ENCODE results near the gene C1QTNF5. TPM values are rescaled to one million over a fixed set of nuclear protein-coding genes. Genes with fewer than 3 reads are reported as not detected.

C1QTNF5 gene
- total and polyA plus RNA-seq, 2 experiments from 2014 or later: 4.5 to 27.9 TPM

DNA sequence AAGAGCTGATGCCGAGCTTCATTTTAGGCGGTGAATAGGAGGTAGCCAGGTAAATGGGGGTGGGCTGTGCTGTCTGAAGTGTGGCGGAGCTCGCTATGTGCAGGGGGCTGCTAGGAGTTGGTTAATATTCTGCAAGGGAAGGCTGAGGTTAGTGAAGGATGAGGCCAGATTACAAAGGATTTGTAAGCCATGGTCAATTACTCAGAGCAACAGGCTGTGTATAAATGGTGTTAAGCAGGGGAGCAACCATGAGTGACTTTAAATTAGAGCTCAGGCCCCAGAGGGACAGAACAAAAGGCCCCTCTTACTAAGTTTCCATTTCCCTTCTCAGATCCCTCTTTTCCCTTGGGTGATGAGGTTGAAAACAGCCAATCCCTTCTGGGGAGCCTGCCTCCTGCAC is 16.5 kb downstream of the C1QTNF5 start:
- no peaks in the 10 kb centered on the region for H3K36me3 ChIP-seq (ENCODE audit: low read depth)
- no peak overlapping the region for H3K4me3 ChIP-seq
- H3K9me3 ChIP-seq (ENCODE audit: low read depth): no peaks in the 10 kb centered on the region
- H3K9me2 ChIP-seq (ENCODE audit: insufficient read depth): no peaks in the 10 kb centered on the region
- H4K20me1 ChIP-seq (ENCODE audit: insufficient read depth): no peaks in the 10 kb centered on the region
- H3K79me2 ChIP-seq (ENCODE audit: insufficient read depth): no peaks in the 10 kb centered on the region
- H3K4me2 ChIP-seq (ENCODE audit: unreplicated experiment): no peak overlapping the region
- DNase-seq: no peak
- WGBS, 2 experiments (ENCODE audit: low coverage in 1 of 2, low lambda C conversion rate in 2 of 2, missing lambda C conversion rate in 2 of 2): 22 to 43% methylated on average over 4 of the region's 4 CpGs
- 0 out of 2 replicates have a peak, but pooled peaks cover 13% of the 10 kb centered on the region for H3F3A ChIP-seq (ENCODE audit: insufficient read depth)
- no peak overlapping the region for H3K27ac ChIP-seq
- H3K4me1 ChIP-seq (ENCODE audit: insufficient read depth): peaks cover 14% of the 10 kb centered on the region; the same call in 1 of the 2 replicates
- H2AFZ ChIP-seq: no peak overlapping the region
- in situ Hi-C loops (cut with MboI): no loop called here
- no peak for TF ChIP-seq EZH2 (IDR thresholded peaks at IDR 0.05; ENCODE audit: insufficient read depth, poor library complexity, severe bottlenecking)
- no peak for TF ChIP-seq EZH2phosphoT487 (IDR thresholded peaks at IDR 0.05; ENCODE audit: insufficient read depth, low read depth)
- no peak overlapping the region for H3K9ac ChIP-seq
- H3K27me3 ChIP-seq (replicated peaks; ENCODE audit: insufficient read depth): no peaks in the 10 kb centered on the region

DNA sequence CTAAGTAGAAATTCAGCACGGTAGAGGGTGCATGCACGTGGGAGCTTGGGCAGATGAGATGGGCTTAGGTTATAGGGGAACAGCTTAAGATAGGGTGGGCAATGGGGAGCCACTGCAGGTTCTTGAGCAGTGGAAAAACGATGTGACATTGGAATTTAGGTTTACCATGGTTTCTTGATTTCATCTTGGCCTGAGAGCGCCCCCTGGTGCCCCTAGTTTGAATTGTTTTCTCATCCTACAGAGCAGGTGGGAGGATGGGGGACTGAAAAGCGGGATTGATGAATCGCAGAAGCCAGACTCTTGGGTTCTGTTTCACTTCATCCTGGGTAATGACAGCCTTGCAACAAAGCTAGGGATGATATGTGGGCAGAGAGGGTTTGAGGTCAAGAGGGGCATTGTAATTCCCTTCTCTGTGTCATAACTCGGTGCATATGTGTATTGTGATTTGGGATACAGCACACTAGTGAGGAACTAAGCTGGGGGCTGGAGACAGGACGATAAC is 17.1 kb downstream of the C1QTNF5 start:
- TF ChIP-seq EZH2phosphoT487 (IDR thresholded peaks at IDR 0.05; ENCODE audit: insufficient read depth, low read depth) (no peak), EZH2 (IDR thresholded peaks at IDR 0.05; ENCODE audit: insufficient read depth, poor library complexity, severe bottlenecking) (no peak)
- peaks cover 20% of the 10 kb centered on the region for H3K4me1 ChIP-seq (ENCODE audit: insufficient read depth)
- H3K9me2 ChIP-seq (ENCODE audit: insufficient read depth): no peaks in the 10 kb centered on the region
- H2AFZ ChIP-seq: no peak overlapping the region
- H4K20me1 ChIP-seq (ENCODE audit: insufficient read depth): no peaks in the 10 kb centered on the region
- H3K9me3 ChIP-seq (ENCODE audit: low read depth): no peaks in the 10 kb centered on the region
- H3K27ac ChIP-seq: no peak overlapping the region
- 0 out of 2 replicates have a peak, but pooled peaks cover 18% of the 10 kb centered on the region for H3F3A ChIP-seq (ENCODE audit: insufficient read depth)
- no peak overlapping the region for H3K4me2 ChIP-seq (ENCODE audit: unreplicated experiment)
- H3K36me3 ChIP-seq (ENCODE audit: low read depth): no peaks in the 10 kb centered on the region
- WGBS, 2 experiments (ENCODE audit: low coverage in 1 of 2, low lambda C conversion rate in 2 of 2, missing lambda C conversion rate in 2 of 2): 4 to 6% methylated on average over 8 of the region's 8 CpGs
- no peak overlapping the region for H3K4me3 ChIP-seq
- in situ Hi-C loops (cut with MboI): no loop called here
- DNase-seq: peak; percentile 72
- H3K9ac ChIP-seq: no peak overlapping the region
- no peaks in the 10 kb centered on the region for H3K27me3 ChIP-seq (replicated peaks; ENCODE audit: insufficient read depth)
- no peaks in the 10 kb centered on the region for H3K79me2 ChIP-seq (ENCODE audit: insufficient read depth)

DNA sequence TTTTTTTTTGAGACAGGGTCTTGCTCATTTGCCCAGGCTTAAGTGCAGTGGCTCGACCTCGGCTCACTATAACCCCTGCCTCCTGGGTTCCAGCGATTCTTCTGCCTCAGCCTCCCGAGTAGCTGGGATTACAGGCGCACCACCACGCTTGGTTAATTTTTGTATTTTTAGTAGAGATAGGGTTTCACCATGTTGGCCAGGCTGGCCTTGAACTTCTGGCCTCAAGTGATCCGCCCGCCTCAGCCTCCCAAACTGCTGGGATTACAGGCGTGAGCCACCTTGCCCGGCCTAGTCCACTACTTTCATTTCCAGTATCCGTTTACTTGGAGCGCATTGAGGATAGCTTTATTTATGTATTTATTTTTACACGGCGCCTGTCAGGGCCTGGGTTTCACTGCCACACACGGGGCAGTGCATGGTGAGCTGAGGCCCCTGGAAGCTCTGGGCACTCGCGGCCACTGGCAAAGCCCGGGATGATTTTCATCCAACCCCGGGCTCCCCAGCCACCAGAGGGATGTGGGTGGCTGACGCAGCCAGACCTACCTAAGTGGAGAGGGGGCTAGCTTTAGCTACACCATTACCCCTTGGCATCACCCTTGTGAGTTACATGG is 17.7 kb downstream of the C1QTNF5 start:
- H3K79me2 ChIP-seq (ENCODE audit: insufficient read depth): no peaks in the 10 kb centered on the region
- no peaks in the 10 kb centered on the region for H3K9me3 ChIP-seq (ENCODE audit: low read depth)
- in situ Hi-C loops (cut with MboI): no loop called here
- no peaks in the 10 kb centered on the region for H4K20me1 ChIP-seq (ENCODE audit: insufficient read depth)
- no peaks in the 10 kb centered on the region for H3K9me2 ChIP-seq (ENCODE audit: insufficient read depth)
- peaks cover 26% of the 10 kb centered on the region for H3K4me1 ChIP-seq (ENCODE audit: insufficient read depth)
- 78 to 81% methylated on average over 20 of the region's 20 CpGs for WGBS, 2 experiments (ENCODE audit: low coverage in 1 of 2, low lambda C conversion rate in 2 of 2, missing lambda C conversion rate in 2 of 2)
- H3K4me2 ChIP-seq (ENCODE audit: unreplicated experiment): no peak overlapping the region
- no peak overlapping the region for H3K9ac ChIP-seq
- no peak for DNase-seq
- H3K27me3 ChIP-seq (replicated peaks; ENCODE audit: insufficient read depth): no peaks in the 10 kb centered on the region
- H2AFZ ChIP-seq: no peak overlapping the region
- TF ChIP-seq EZH2 (IDR thresholded peaks at IDR 0.05; ENCODE audit: insufficient read depth, poor library complexity, severe bottlenecking): no peak
- no peak for TF ChIP-seq EZH2phosphoT487 (IDR thresholded peaks at IDR 0.05; ENCODE audit: insufficient read depth, low read depth)
- H3F3A ChIP-seq (ENCODE audit: insufficient read depth): 0 out of 2 replicates have a peak, but pooled peaks cover 18% of the 10 kb centered on the region
- no peak overlapping the region for H3K27ac ChIP-seq
- H3K4me3 ChIP-seq: no peak overlapping the region
- H3K36me3 ChIP-seq (ENCODE audit: low read depth): no peaks in the 10 kb centered on the region

DNA sequence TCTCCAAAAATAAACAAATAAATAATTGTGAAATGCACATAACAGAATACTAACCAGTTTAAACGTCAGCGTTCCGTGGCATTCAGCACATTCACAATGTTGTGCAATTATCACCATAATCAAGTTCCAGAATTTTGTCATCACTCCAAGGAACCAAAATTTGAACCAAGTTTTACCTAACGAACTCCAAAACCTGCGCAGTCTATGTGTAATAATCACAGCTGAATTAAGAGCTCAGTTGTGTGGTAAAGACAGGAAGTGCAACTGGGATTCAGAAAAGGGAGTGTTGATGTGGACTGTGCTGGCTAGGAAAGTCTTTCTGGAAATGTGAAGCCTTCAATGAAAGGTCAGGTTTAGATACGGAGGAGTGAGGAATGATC is 18.3 kb downstream of the C1QTNF5 start:
- Histone ChIP-seq H3K36me3 (ENCODE audit: low read depth) (no peaks in the 10 kb centered on the region), H3K4me3 (no peak overlapping the region), H3K79me2 (ENCODE audit: insufficient read depth) (no peaks in the 10 kb centered on the region), H3K9ac (no peak overlapping the region), H3K4me1 (ENCODE audit: insufficient read depth) (peaks cover 28% of the 10 kb centered on the region), H3K27me3 (replicated peaks; ENCODE audit: insufficient read depth) (no peaks in the 10 kb centered on the region), H3K27ac (no peak overlapping the region), H3K9me3 (ENCODE audit: low read depth) (no peaks in the 10 kb centered on the region), H2AFZ (peak overlapping the region; percentile 92; the same call in 1 of the 2 replicates), H4K20me1 (ENCODE audit: insufficient read depth) (no peaks in the 10 kb centered on the region), H3F3A (ENCODE audit: insufficient read depth) (peaks cover 18% of the 10 kb centered on the region; the same call in 1 of the 2 replicates), H3K9me2 (ENCODE audit: insufficient read depth) (no peaks in the 10 kb centered on the region), H3K4me2 (ENCODE audit: unreplicated experiment) (no peak overlapping the region)
- TF ChIP-seq EZH2phosphoT487 (IDR thresholded peaks at IDR 0.05; ENCODE audit: insufficient read depth, low read depth) (no peak), EZH2 (IDR thresholded peaks at IDR 0.05; ENCODE audit: insufficient read depth, poor library complexity, severe bottlenecking) (no peak)
- DNase-seq: no peak
- in situ Hi-C loops (cut with MboI): no loop called here
- WGBS, 2 experiments (ENCODE audit: low coverage in 1 of 2, low lambda C conversion rate in 2 of 2, missing lambda C conversion rate in 2 of 2): 45 to 49% methylated on average over 6 of the region's 6 CpGs

Data from GM23248 (cell line).